GM12878 (cell line): ENCODE results near the gene GABRB2. TPM values are rescaled to one million over a fixed set of nuclear protein-coding genes. Genes with fewer than 3 reads are reported as not detected.

ENCODE experiments used
- ATF7 ChIP-seq: fragments of 450-650 bp; IDR thresholded peaks from 2 replicates; pipeline ENCODE4 v1.6.1; 2016; ENCODE audit warnings: low read depth, mild to moderate bottlenecking
- CBX3 ChIP-seq: fragments of 200-600 bp; sonication (generic); IDR thresholded peaks from 2 replicates; pipeline ENCODE4 v1.6.1; 2016; ENCODE audit warnings: low read depth, borderline replicate concordance
- CEBPB ChIP-seq, 2 experiments: fragments of 150-350 bp in 1 of 2; IDR thresholded peaks; 2 replicates each; pipeline ENCODE4 v1.6.1; 2012 to 2014; ENCODE audit warnings: low read depth in 2 of 2, low read length in 2 of 2, borderline replicate concordance in 1 of 2, inconsistent platforms in 1 of 2
- EGR1 ChIP-seq, 2 experiments: IDR thresholded peaks; 1 replicate in 1 of 2; 2 replicates in 1 of 2; pipeline ENCODE4 v1.6.1; 2011 to 2012; ENCODE audit warnings: low read depth in 2 of 2, low read length in 2 of 2, borderline replicate concordance in 1 of 2, mild to moderate bottlenecking in 1 of 2, moderate library complexity in 1 of 2
- GABPA ChIP-seq: IDR thresholded peaks from 2 replicates; pipeline ENCODE4 v1.6.1; 2014; ENCODE audit warnings: antibody characterized with exemption, low read depth, mild to moderate bottlenecking, inconsistent platforms
- KDM1A ChIP-seq: fragments of 200-600 bp; sonication (generic); IDR thresholded peaks from 2 replicates; pipeline ENCODE4 v1.6.1; 2016; ENCODE audit warnings: borderline replicate concordance
- POLR2A ChIP-seq: IDR thresholded peaks from 2 replicates; pipeline ENCODE4 v1.6.1; 2011; ENCODE audit warnings: low read depth, mild to moderate bottlenecking, low read length
- SRF ChIP-seq, 2 experiments: IDR thresholded peaks; 2 replicates each; pipeline ENCODE4 v1.6.1; 2011; ENCODE audit warnings: low read depth in 2 of 2, low read length in 2 of 2, mild to moderate bottlenecking in 1 of 2, moderate library complexity in 1 of 2
- TBL1XR1 ChIP-seq: IDR thresholded peaks from 2 replicates; pipeline ENCODE4 v1.6.1; 2012; ENCODE audit warnings: low read depth, low read length, improper control_type of control experiment
- YY1 ChIP-seq: IDR thresholded peaks from 2 replicates; pipeline ENCODE4 v1.6.1; 2011; ENCODE audit warnings: low read depth, mild to moderate bottlenecking, low read length
- polyA plus RNA-seq, 11 experiments: library from polyadenylated mRNA; depleted of rRNA in 4 of 11; unstranded in 6 of 11; stranded (reverse) in 5 of 11; fragments of >200 nt; fragmentation: Nextera tagmentation in 4 of 11; fragmentation: Illumina TruSeq in 1 of 11; extraction: Ambion mirVana in 4 of 11; extraction: Trizol in 1 of 11; gene quantifications; 1 replicate in 1 of 11; 2 replicates in 10 of 11; pipeline versions ENCODE4 v1.2.1 to v1.2.3, GENCODE V29; 2011 to 2016; ENCODE audit warnings: inconsistent platforms in 2 of 11, missing spikeins in 2 of 11, low read depth in 1 of 11
- total RNA-seq, 4 experiments: library from RNA; depleted of rRNA in 3 of 4; stranded (reverse); fragments of >200 nt in 3 of 4; fragmentation: Illumina TruSeq in 1 of 4; extraction: Trizol in 1 of 4; gene quantifications; 2 replicates each; pipeline versions ENCODE4 v1.2.1 to v1.2.3, GENCODE V29; 2013 to 2021
- TF ChIP-seq, protein P1 (sequence below): IDR thresholded peaks from 2 replicates; pipeline ENCODE4 v1.6.1; 2012; ENCODE audit warnings: improper control_type of control experiment, low read depth, low read length; ENCODE audit not compliant: insufficient replicate concordance
- TF ChIP-seq, protein P2 (sequence below): IDR thresholded peaks from 2 replicates; pipeline ENCODE4 v1.6.1; 2011; ENCODE audit warnings: low read depth, mild to moderate bottlenecking, low read length, moderate library complexity, borderline replicate concordance; ENCODE audit errors: extremely low read depth
- TF ChIP-seq, protein P3 (sequence below), 3 experiments: IDR thresholded peaks in 2 of 3; conservative IDR thresholded peaks in 1 of 3; 2 replicates each; pipeline ENCODE4 v1.5.1; 2011; ENCODE audit warnings: low read depth in 3 of 3, low read length in 3 of 3, mild to moderate bottlenecking in 3 of 3, control low read depth in 2 of 3, moderate library complexity in 2 of 3, inconsistent platforms in 1 of 3, mixed read lengths in 1 of 3; ENCODE audit not compliant: control insufficient read depth in 2 of 3, insufficient read depth in 1 of 3; ENCODE audit errors: extremely low read depth in 1 of 3
- TF ChIP-seq, protein P4 (sequence below): IDR thresholded peaks from 2 replicates; pipeline ENCODE4 v1.6.1; 2012; ENCODE audit warnings: low read depth, low read length, improper control_type of control experiment

Gene GABRB2
- total and polyA plus RNA-seq, 10 of the 15 experiments (the other 5 are each of a cell fraction or from before 2014, with no cell fraction given) = 0.12 to 0.85 (median 0.43) TPM

DNA sequence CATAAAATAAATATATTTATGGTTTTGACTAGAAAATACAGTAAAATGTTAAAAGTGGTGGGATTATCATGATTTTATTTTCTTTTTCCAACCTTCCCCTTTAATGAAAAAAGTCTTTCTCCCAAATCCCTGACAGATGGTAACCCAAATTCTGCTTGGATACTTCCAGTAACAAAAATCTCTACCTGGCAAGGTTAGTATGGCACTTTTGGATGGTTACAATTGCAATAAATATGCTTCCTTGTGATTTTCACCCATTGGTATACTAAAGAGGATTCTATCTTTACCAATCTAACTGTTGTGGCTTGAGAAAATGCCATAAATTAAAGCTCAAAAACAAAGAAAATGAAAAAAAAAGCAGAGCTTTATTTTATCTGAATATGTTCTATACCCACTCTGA is 62.8 kb downstream of the GABRB2 start (continued):
- TF ChIP-seq, protein P1, sequence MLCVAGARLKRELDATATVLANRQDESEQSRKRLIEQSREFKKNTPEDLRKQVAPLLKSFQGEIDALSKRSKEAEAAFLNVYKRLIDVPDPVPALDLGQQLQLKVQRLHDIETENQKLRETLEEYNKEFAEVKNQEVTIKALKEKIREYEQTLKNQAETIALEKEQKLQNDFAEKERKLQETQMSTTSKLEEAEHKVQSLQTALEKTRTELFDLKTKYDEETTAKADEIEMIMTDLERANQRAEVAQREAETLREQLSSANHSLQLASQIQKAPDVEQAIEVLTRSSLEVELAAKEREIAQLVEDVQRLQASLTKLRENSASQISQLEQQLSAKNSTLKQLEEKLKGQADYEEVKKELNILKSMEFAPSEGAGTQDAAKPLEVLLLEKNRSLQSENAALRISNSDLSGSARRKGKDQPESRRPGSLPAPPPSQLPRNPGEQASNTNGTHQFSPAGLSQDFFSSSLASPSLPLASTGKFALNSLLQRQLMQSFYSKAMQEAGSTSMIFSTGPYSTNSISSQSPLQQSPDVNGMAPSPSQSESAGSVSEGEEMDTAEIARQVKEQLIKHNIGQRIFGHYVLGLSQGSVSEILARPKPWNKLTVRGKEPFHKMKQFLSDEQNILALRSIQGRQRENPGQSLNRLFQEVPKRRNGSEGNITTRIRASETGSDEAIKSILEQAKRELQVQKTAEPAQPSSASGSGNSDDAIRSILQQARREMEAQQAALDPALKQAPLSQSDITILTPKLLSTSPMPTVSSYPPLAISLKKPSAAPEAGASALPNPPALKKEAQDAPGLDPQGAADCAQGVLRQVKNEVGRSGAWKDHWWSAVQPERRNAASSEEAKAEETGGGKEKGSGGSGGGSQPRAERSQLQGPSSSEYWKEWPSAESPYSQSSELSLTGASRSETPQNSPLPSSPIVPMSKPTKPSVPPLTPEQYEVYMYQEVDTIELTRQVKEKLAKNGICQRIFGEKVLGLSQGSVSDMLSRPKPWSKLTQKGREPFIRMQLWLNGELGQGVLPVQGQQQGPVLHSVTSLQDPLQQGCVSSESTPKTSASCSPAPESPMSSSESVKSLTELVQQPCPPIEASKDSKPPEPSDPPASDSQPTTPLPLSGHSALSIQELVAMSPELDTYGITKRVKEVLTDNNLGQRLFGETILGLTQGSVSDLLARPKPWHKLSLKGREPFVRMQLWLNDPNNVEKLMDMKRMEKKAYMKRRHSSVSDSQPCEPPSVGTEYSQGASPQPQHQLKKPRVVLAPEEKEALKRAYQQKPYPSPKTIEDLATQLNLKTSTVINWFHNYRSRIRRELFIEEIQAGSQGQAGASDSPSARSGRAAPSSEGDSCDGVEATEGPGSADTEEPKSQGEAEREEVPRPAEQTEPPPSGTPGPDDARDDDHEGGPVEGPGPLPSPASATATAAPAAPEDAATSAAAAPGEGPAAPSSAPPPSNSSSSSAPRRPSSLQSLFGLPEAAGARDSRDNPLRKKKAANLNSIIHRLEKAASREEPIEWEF = no peak
- TF ChIP-seq, protein P2, sequence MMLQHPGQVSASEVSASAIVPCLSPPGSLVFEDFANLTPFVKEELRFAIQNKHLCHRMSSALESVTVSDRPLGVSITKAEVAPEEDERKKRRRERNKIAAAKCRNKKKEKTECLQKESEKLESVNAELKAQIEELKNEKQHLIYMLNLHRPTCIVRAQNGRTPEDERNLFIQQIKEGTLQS = no peak
- TF ChIP-seq GABPA = no peak
- no peak for TF ChIP-seq KDM1A
- TF ChIP-seq, protein P3, sequence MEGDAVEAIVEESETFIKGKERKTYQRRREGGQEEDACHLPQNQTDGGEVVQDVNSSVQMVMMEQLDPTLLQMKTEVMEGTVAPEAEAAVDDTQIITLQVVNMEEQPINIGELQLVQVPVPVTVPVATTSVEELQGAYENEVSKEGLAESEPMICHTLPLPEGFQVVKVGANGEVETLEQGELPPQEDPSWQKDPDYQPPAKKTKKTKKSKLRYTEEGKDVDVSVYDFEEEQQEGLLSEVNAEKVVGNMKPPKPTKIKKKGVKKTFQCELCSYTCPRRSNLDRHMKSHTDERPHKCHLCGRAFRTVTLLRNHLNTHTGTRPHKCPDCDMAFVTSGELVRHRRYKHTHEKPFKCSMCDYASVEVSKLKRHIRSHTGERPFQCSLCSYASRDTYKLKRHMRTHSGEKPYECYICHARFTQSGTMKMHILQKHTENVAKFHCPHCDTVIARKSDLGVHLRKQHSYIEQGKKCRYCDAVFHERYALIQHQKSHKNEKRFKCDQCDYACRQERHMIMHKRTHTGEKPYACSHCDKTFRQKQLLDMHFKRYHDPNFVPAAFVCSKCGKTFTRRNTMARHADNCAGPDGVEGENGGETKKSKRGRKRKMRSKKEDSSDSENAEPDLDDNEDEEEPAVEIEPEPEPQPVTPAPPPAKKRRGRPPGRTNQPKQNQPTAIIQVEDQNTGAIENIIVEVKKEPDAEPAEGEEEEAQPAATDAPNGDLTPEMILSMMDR (IDR thresholded peaks at IDR 0.05 in 2 of 3, conservative IDR thresholded peaks at IDR 0.05 in 1 of 3; ENCODE audit: control insufficient read depth in 2 of 3, extremely low read depth in 1 of 3, insufficient read depth in 1 of 3, low read depth in 3 of 3, low read length in 3 of 3) = no peak
- no peak for TF ChIP-seq YY1
- TF ChIP-seq CEBPB (IDR thresholded peaks at IDR 0.05; ENCODE audit: borderline replicate concordance in 1 of 2, low read depth in 2 of 2, low read length in 2 of 2) = no peak
- TF ChIP-seq POLR2A = no peak
- no peak for TF ChIP-seq TBL1XR1
- TF ChIP-seq, protein P4, sequence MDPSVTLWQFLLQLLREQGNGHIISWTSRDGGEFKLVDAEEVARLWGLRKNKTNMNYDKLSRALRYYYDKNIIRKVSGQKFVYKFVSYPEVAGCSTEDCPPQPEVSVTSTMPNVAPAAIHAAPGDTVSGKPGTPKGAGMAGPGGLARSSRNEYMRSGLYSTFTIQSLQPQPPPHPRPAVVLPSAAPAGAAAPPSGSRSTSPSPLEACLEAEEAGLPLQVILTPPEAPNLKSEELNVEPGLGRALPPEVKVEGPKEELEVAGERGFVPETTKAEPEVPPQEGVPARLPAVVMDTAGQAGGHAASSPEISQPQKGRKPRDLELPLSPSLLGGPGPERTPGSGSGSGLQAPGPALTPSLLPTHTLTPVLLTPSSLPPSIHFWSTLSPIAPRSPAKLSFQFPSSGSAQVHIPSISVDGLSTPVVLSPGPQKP = no peak
- TF ChIP-seq EGR1 (IDR thresholded peaks at IDR 0.05; ENCODE audit: borderline replicate concordance in 1 of 2, low read depth in 2 of 2, low read length in 2 of 2) = no peak
- no peak for TF ChIP-seq SRF (IDR thresholded peaks at IDR 0.05; ENCODE audit: low read depth in 2 of 2, low read length in 2 of 2)
- TF ChIP-seq CBX3 = no peak
- no peak for TF ChIP-seq ATF7
